HG02798 (cell line): Measurements from ENCODE around the gene ZFYVE1.
"Not testable (repeated sequence)": the region's sequence is repeated elsewhere in the genome, so short reads cannot be mapped to it uniquely, and the experiment has no call there.

Experiments
- ATAC-seq: cut with Tn5 transposase; IDR thresholded peaks from one replicate; pipeline ENCODE4 v1.9.1; 2021; ENCODE audit warnings: mild to moderate bottlenecking; ENCODE audit not compliant: unreplicated experiment, poor library complexity

ZFYVE1 gene

GRCh38 chr14:72961579-72962335, 65.1 kb downstream of the ZFYVE1 start:
- no peak for ATAC-seq

GRCh38 chr14:72961016-72961415, 65.9 kb downstream of the ZFYVE1 start:
- not testable (repeated sequence) for ATAC-seq

- ATAC-seq = no peak
Observed at GRCh38 chr14:72958548-72958947, 68.4 kb downstream of the ZFYVE1 start.

GRCh38 chr14:72957213-72957612, 69.7 kb downstream of the ZFYVE1 start:
- ATAC-seq = no peak

GRCh38 chr14:72956741-72957140, 70.2 kb downstream of the ZFYVE1 start:
- not testable (repeated sequence) for ATAC-seq

- ATAC-seq = no peak
Observed at GRCh38 chr14:72952171-72952570, 74.7 kb downstream of the ZFYVE1 start.

GRCh38 chr14:72948481-72949138, 78.3 kb downstream of the ZFYVE1 start:
- no peak for ATAC-seq

- no peak for ATAC-seq
Observed at GRCh38 chr14:72947366-72948160, 79.3 kb downstream of the ZFYVE1 start.

GRCh38 chr14:72946491-72946890, 80.4 kb downstream of the ZFYVE1 start:
- no peak for ATAC-seq

GRCh38 chr14:72945356-72946027, 81.4 kb downstream of the ZFYVE1 start:
- ATAC-seq = no peak

GRCh38 chr14:72943876-72944430, 83.0 kb downstream of the ZFYVE1 start:
- no peak for ATAC-seq

GRCh38 chr14:72942934-72943333, 84.0 kb downstream of the ZFYVE1 start:
- ATAC-seq = no peak

GRCh38 chr14:72941286-72941985, 85.5 kb downstream of the ZFYVE1 start:
- no peak for ATAC-seq

GRCh38 chr14:72939630-72940029, 87.3 kb downstream of the ZFYVE1 start:
- no peak for ATAC-seq

- no peak for ATAC-seq
Observed at GRCh38 chr14:72932893-72933292, 94.0 kb downstream of the ZFYVE1 start.

- no peak for ATAC-seq
Observed at GRCh38 chr14:72929316-72930080, 97.4 kb downstream of the ZFYVE1 start.

GRCh38 chr14:72928872-72929271, 98.0 kb downstream of the ZFYVE1 start:
- ATAC-seq = no peak

GRCh38 chr14:72926292-72927028, 100.4 kb downstream of the ZFYVE1 start, which contains the start of gene DCAF4:
TSS of gene DCAF4 (plus strand) at chr14:72926464. CDS start at chr14:72937979, 11,515 bp downstream.
- ATAC-seq = peak; percentile 96
